Breast epithelium (tissue), 3 donors: ENCODE data around the gene FGFR1OP2.

ENCODE experiments used
- CTCF ChIP-seq, 3 donors: fragments of 450-650 bp; IDR thresholded peaks; one replicate each; pipeline ENCODE4 v1.5.1; 2016 to 2017; ENCODE audit warnings: antibody characterized with exemption in 3 of 3, mild to moderate bottlenecking in 3 of 3, moderate library complexity in 3 of 3
- POLR2AphosphoS5 ChIP-seq, 3 donors: sonication (generic); formaldehyde crosslinking; IDR thresholded peaks; one replicate each; pipeline ENCODE4 v1.6.1; 2017; ENCODE audit warnings: antibody characterized with exemption in 3 of 3

- TF ChIP-seq CTCF (IDR thresholded peaks at IDR 0.05) (no peak), POLR2AphosphoS5 (IDR thresholded peaks at IDR 0.05) (no peak)
Observed at GRCh38 chr12:26995706-26996105, 57.4 kb downstream of the FGFR1OP2 start.
